Gastroesophageal sphincter (tissue), 4 donors: ENCODE results near the gene RPL12. TPM values are rescaled to one million over a fixed set of nuclear protein-coding genes. Genes with fewer than 3 reads are reported as not detected.
A peak's percentile ranks its signal among the peaks of the same experiment; 100 is the strongest.

Source experiments
- ATAC-seq: fragments of 150-250 bp; one replicate; pipeline ENCODE4 v1.9.1; 2016; ENCODE audit warnings: mild to moderate bottlenecking, moderate library complexity
- H3K27ac ChIP-seq, 4 donors: fragments of 200-600 bp; sonication (generic) in 3 of 4; 1 replicate in 3 of 4; 2 replicates in 1 of 4; pipeline ENCODE4 v1.5.1; 2016 to 2019
- H3K27me3 ChIP-seq: fragments of 200-600 bp; sonication (generic); one replicate; pipeline ENCODE4 v1.5.1; 2019
- H3K36me3 ChIP-seq, 2 donors: fragments of 200-600 bp; sonication (generic); one replicate each; pipeline ENCODE4 v1.5.1; 2019; ENCODE audit warnings: control low read depth in 1 of 2
- H3K4me1 ChIP-seq, 3 donors: fragments of 200-600 bp; sonication (generic); 1 replicate in 2 of 3; 2 replicates in 1 of 3; pipeline ENCODE4 v1.5.1; 2016 to 2019; ENCODE audit warnings: control low read depth in 2 of 3
- H3K4me3 ChIP-seq, 2 donors: fragments of 200-600 bp; sonication (generic); one replicate each; pipeline ENCODE4 v1.5.1; 2019; ENCODE audit warnings: mild to moderate bottlenecking in 1 of 2, moderate library complexity in 1 of 2
- H3K9me3 ChIP-seq, 3 donors: fragments of 200-600 bp; sonication (generic); one replicate each; pipeline ENCODE4 v1.5.1; 2017 to 2019; ENCODE audit warnings: control low read depth in 2 of 3
- EP300 ChIP-seq: sonication (generic); formaldehyde crosslinking; IDR thresholded peaks from one replicate; pipeline ENCODE4 v1.6.1; 2017; ENCODE audit warnings: antibody characterized with exemption, mild to moderate bottlenecking
- POLR2A ChIP-seq, 2 donors: fragments of 450-650 bp; IDR thresholded peaks; one replicate each; pipeline ENCODE4 v1.6.1; 2017; ENCODE audit warnings: antibody characterized with exemption in 2 of 2, mild to moderate bottlenecking in 2 of 2, moderate library complexity in 1 of 2
- POLR2AphosphoS5 ChIP-seq: sonication (generic); formaldehyde crosslinking; IDR thresholded peaks from one replicate; pipeline ENCODE4 v1.6.1; 2017; ENCODE audit warnings: antibody characterized with exemption
- WGBS, 2 donors: methylation state at CpG; one replicate each; pipeline ENCODE4 v1.1.5; 2018; ENCODE audit warnings: low coverage in 1 of 2; 5-methylcytosine and 5-hydroxymethylcytosine counted together
- total RNA-seq, 4 donors: library from RNA; depleted of rRNA; stranded (reverse); fragments of >200 nt; gene quantifications; one replicate each; pipeline ENCODE4 v1.1.0, GENCODE V29; 2016
- TF ChIP-seq, protein P1 (sequence below), 4 experiments: fragments of 200-600 bp in 2 of 4; fragments of 450-650 bp in 2 of 4; sonication (generic) in 1 of 4; IDR thresholded peaks; one replicate each; pipeline ENCODE4 v1.5.1; 2017 to 2019; ENCODE audit warnings: antibody characterized with exemption in 4 of 4, mild to moderate bottlenecking in 2 of 4, moderate library complexity in 2 of 4

The RPL12 gene
- total RNA-seq, 4 donors from 2014 or later: 879 to 2,906 (median 1,722) TPM

- H3K27me3 ChIP-seq: no peaks in the 10 kb centered on the region
- 0 to 1% methylated on average over 20 to 42 of the region's 54 CpGs for WGBS, 2 donors
- no peaks in the 10 kb centered on the region for H3K9me3 ChIP-seq
- H3K36me3 ChIP-seq: peaks cover 0 to 19% of the 10 kb centered on the region in 2 donors
- H3K4me1 ChIP-seq: peaks cover 7 to 61% (median 21%) of the 10 kb centered on the region in 3 donors
- TF ChIP-seq EP300: no peak
- peak; percentile 33 to 49 for TF ChIP-seq POLR2A (IDR thresholded peaks at IDR 0.05)
- TF ChIP-seq POLR2AphosphoS5: peak; percentile 87
- TF ChIP-seq, protein P1, sequence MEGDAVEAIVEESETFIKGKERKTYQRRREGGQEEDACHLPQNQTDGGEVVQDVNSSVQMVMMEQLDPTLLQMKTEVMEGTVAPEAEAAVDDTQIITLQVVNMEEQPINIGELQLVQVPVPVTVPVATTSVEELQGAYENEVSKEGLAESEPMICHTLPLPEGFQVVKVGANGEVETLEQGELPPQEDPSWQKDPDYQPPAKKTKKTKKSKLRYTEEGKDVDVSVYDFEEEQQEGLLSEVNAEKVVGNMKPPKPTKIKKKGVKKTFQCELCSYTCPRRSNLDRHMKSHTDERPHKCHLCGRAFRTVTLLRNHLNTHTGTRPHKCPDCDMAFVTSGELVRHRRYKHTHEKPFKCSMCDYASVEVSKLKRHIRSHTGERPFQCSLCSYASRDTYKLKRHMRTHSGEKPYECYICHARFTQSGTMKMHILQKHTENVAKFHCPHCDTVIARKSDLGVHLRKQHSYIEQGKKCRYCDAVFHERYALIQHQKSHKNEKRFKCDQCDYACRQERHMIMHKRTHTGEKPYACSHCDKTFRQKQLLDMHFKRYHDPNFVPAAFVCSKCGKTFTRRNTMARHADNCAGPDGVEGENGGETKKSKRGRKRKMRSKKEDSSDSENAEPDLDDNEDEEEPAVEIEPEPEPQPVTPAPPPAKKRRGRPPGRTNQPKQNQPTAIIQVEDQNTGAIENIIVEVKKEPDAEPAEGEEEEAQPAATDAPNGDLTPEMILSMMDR (IDR thresholded peaks at IDR 0.05): peak in 1 of 4 experiments; percentile 20
- H3K27ac ChIP-seq: peak within 1 kb of the TSS; percentile 59 to 93 (median 92)
- peak within 1 kb of the TSS; percentile 59 to 67 for H3K4me3 ChIP-seq
- ATAC-seq: peak; percentile 98
Measured at GRCh38 chr9:127423934-127424675, 27.1 kb downstream of the RPL12 start, which contains the start of gene ZNF79. Gene ZNF79 (plus strand): TSS chr9:127424382. CDS start chr9:127424788, 406 bp downstream.

DNA sequence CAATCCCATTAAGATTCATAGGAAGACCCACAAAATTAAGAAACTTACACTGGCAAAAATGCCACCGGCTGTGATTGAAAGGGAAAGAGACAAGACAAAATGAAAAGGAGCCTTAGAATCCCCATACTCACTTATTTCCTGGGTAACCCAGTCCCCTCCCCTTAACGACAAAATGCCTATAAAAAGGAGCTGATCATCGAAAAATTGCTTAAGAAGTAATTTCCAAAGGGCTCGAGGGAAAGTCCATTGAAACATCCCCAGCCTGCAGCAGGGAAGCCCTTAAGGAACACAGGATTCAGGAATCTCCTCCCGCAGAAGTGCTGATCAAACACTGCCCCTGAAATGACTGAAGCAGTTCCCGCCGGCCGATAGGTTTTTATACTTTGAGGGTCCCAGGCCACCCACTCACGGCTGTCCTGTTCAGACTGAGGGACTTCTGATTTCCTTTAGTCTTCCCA is 27.7 kb downstream of the RPL12 start:
- no peak for TF ChIP-seq POLR2A (IDR thresholded peaks at IDR 0.05)
- TF ChIP-seq POLR2AphosphoS5: no peak
- TF ChIP-seq, protein P1 (IDR thresholded peaks at IDR 0.05): no peak
- no peak for TF ChIP-seq EP300
- H3K4me1 ChIP-seq: peaks cover 7 to 61% (median 21%) of the 10 kb centered on the region in 3 donors
- peak; percentile 3 for ATAC-seq
- peak overlapping the region; percentile 59 to 93 (median 92) for H3K27ac ChIP-seq
- WGBS, 2 donors: 0% methylated on average over 2 to 4 of the region's 9 CpGs
- H3K9me3 ChIP-seq: no peaks in the 10 kb centered on the region
- H3K36me3 ChIP-seq: peaks cover 0 to 18% of the 10 kb centered on the region in 2 donors
- H3K4me3 ChIP-seq: peak overlapping the region; percentile 59 to 67
- no peaks in the 10 kb centered on the region for H3K27me3 ChIP-seq

DNA sequence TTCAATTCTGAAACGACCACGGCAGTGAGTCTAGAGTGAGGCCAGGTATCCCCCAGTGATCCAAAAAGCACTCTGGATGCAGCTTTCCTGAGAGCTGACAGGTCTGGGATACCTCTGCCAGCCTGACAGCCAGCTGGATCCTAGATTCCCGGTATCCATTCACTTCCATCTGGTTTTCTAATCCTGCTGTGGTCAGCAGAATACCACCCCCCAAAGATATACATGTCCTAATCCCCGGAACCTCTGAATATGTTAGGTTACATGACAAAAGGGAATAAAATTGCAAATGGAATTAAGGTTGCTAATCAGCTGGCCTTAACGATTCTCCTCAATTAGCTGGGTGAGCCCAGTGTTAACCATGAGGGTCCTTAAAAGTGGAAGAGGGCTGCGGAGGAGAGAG is 28.4 kb downstream of the RPL12 start:
- H3K27me3 ChIP-seq: no peaks in the 10 kb centered on the region
- no peak for ATAC-seq
- H3K36me3 ChIP-seq: peaks cover 0 to 11% of the 10 kb centered on the region in 2 donors
- peak overlapping the region in 3 of 4 donors; percentile 92 to 93 (median 92) for H3K27ac ChIP-seq
- H3K4me1 ChIP-seq: peaks cover 7 to 59% (median 21%) of the 10 kb centered on the region in 3 donors
- TF ChIP-seq POLR2A (IDR thresholded peaks at IDR 0.05) (no peak), EP300 (no peak), POLR2AphosphoS5 (no peak)
- TF ChIP-seq, protein P1 (IDR thresholded peaks at IDR 0.05): no peak
- no peaks in the 10 kb centered on the region for H3K9me3 ChIP-seq
- peak overlapping the region in 1 of 2 donors; percentile 67 for H3K4me3 ChIP-seq
- 24% methylated on average over 4 of the region's 6 CpGs; no CpG with 5 or more reads in 1 of the 2 donors for WGBS, 2 donors

DNA sequence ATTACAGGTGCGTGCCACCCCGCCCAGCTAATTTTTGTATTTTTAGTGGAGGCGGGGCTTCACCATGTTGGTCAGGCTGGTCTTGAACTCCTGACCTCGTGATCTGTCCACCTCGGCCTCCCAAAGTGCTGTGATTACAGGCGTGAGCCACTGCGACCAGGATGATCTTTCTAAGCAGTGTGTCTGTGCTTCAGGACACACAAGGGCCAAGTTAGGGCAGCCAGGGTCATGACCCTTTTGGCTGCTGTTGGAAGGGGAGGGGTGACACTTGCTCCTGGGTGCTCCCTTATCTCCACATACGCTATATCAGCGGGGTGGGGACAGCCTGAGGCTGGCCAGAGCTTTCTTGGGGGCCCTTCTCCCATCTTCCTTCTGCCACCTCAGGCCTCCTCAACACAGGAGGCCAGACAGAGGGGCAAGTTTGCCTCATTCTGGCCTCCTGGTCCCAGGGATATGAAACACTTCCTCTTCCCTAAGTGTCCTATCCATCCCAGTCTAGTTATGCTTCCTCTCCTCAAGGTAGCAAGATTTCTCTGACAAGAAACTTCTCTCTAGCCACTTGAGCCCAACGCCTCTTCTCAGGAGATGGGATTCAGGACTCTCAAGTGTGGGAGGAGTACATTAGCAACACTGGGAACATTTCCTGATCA is 28.9 kb downstream of the RPL12 start:
- ATAC-seq: no peak
- H3K4me3 ChIP-seq: peak overlapping the region in 1 of 2 donors; percentile 67
- 75% methylated on average over 6 of the region's 10 CpGs; no CpG with 5 or more reads in 1 of the 2 donors for WGBS, 2 donors
- H3K27me3 ChIP-seq: no peaks in the 10 kb centered on the region
- H3K36me3 ChIP-seq: peaks cover 0 to 10% of the 10 kb centered on the region in 2 donors
- H3K27ac ChIP-seq: peak overlapping the region in 2 of 4 donors; percentile 92 to 93
- TF ChIP-seq, protein P1 (IDR thresholded peaks at IDR 0.05): no peak
- no peak for TF ChIP-seq POLR2A (IDR thresholded peaks at IDR 0.05)
- TF ChIP-seq EP300: no peak
- no peak for TF ChIP-seq POLR2AphosphoS5
- H3K9me3 ChIP-seq: no peaks in the 10 kb centered on the region
- H3K4me1 ChIP-seq: peaks cover 7 to 55% (median 21%) of the 10 kb centered on the region in 3 donors
